GM21360 (cell line): Measurements from ENCODE around the gene HSF2BP.
"Not testable (repeated sequence)": the region's sequence is repeated elsewhere in the genome, so short reads cannot be mapped to it uniquely, and the experiment has no call there.

Source experiments
- ATAC-seq: cut with Tn5 transposase; IDR thresholded peaks from one replicate; pipeline ENCODE4 v1.9.1; 2021; ENCODE audit warnings: mild to moderate bottlenecking, moderate library complexity; ENCODE audit not compliant: unreplicated experiment

The HSF2BP gene

DNA sequence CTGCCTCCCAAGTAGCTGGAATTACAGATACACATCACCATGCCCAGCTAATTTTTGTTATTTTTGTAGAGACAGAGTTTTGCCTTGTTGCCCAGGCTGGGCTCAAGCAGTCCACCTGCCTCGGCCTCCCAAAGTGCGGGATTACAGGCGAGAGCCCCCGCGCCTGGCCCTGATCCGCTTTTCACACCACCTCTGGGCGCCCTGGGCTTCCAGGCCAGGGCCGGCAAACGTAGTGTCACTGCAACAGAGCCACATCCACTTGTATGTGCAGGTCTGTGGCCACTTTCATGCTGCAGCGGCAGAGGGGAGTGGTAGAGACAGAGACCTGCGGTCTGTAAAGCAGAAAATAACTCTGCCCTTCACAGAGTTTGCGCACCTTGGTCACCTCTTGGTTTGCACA is 29.6 kb upstream of the HSF2BP start:
- no peak for ATAC-seq

DNA sequence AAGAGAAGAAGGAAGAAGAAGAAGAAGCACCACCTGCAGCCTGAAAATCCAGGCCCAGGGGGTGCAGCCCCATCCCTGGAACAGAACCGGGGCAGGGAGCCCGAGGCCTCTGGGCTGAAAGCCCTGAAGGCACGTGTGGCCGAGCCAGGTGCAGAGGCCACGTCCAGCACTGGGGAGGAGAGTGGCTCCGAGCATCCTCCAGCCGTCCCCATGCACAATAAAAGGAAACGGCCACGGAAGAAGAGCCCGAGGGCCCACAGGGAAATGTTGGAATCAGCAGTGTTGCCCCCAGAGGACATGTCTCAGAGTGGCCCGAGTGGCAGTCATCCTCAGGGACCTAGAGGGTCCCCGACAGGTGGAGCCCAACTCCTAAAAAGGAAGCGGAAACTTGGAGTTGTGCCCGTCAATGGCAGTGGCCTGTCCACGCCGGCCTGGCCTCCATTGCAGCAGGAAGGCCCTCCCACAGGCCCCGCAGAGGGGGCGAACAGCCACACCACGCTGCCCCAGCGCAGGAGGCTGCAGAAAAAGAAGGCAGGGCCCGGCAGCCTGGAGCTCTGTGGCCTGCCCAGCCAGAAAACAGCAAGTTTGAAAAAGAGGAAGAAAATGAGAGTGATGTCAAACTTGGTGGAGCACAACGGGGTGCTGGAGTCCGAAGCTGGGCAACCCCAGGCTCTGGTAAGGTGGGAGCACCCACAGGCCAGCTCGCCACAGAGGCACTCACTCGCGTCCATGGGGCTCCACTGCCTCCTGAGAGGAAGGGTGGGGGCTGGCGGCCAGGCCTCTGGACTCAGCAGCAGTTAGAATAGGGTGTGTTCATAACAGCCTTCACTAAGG is 28.5 kb upstream of the HSF2BP start:
- no peak for ATAC-seq

DNA sequence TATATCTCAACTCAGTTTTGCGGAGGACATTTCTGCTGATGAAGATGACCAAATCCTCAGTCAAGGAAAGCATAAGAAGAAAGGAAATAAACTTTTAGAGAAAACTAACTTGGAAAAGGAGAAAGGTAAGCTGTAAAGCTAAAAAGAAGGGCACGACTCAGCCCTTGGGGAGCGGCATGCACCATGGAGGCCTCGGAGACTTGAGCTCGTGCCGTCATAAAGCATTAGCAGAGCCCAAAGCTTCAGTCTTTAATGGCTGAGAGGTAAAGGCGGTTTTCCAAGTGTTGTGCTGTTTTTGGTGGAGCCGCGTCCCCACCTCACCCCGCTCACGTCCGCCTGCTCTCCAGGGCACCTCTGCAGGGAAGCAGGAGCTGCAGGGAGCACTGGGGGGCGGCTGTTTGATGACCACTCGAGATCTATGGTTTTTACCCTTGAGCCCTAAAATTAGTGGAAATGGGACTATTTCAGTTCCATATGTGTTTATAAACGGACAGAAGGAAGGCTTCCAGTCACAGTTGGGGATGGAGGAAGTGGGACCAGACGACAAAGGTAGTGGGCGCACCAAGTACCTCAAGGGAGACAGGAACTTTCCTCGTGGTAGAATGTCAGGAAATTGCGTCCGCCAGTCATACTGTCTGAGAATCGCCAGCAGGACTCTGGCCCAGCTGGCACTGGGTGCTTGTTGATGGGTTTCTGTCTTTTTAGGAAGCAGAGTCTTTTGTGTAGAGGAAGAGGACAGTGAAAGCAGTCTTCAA is 27.7 kb upstream of the HSF2BP start:
- no peak for ATAC-seq

- ATAC-seq: no peak
These were observed 25.1 kb upstream of the HSF2BP start for GRCh38 chr21:43684424-43684823.

GRCh38 chr21:43681650-43682049 is 22.4 kb upstream of the HSF2BP start:
- ATAC-seq: no peak

DNA sequence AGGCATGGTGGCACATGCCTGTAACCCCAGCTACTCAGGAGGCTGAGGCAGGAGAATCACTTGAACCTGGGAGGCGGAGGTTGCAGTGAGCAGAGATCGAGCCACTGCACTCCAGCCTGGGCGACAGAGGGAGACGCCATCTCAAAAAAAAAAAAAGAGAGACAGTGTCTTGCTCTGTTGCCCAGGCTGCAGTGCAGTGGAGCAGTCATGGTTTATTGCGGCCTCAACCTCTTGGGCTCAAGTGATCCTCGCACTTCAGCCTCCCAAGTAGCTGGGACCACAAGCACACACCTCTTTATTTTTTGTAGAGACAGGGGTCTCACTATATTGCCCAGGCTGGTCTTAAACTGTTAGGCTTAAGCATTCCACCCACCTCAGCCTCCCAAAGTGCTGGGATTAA is 21.1 kb upstream of the HSF2BP start:
- not testable (repeated sequence) for ATAC-seq

GRCh38 chr21:43679951-43680350 is 20.7 kb upstream of the HSF2BP start:
- no peak for ATAC-seq

DNA sequence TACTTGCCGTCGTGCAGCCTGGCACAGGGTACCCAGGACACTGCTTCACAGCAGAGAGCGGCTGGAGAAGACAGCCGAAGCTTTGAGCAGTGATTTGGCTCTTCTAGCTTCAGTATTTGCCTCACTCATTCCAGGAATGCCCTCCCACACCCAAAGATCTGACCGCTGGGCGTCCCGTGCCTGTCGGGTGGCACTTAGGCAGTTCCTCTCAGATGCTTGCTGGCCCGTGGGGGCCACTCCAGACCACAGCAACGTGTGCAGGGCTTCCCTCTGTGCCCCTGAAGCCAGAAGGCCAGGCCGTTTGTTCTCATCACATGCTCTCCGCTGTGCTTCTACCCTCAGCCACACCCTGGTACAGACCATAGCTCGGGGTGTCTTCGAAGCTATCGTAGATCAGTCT is 17.1 kb upstream of the HSF2BP start:
- ATAC-seq: no peak

DNA sequence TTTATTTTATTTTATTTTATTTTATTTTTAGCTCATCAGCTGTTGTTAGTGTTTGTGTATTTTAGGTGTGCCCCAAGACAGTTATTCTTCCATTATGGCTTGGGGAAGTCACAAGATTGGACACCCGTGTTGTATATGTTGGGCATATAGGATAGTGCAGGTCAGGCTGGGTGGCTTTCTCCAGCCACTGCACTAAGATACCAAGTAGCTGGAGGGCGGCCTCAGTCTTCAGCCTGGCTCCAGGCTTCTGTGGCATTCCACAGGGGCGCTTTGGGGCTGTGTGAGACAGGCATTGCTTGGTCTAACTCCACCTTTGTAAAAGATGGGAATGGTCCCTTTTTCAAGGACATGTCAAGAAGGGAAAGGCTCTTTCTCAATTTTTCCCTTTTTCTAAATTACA is 16.6 kb upstream of the HSF2BP start:
- ATAC-seq: no peak

- ATAC-seq: no peak
These were observed 10.7 kb upstream of the HSF2BP start for GRCh38 chr21:43669828-43670605.

DNA sequence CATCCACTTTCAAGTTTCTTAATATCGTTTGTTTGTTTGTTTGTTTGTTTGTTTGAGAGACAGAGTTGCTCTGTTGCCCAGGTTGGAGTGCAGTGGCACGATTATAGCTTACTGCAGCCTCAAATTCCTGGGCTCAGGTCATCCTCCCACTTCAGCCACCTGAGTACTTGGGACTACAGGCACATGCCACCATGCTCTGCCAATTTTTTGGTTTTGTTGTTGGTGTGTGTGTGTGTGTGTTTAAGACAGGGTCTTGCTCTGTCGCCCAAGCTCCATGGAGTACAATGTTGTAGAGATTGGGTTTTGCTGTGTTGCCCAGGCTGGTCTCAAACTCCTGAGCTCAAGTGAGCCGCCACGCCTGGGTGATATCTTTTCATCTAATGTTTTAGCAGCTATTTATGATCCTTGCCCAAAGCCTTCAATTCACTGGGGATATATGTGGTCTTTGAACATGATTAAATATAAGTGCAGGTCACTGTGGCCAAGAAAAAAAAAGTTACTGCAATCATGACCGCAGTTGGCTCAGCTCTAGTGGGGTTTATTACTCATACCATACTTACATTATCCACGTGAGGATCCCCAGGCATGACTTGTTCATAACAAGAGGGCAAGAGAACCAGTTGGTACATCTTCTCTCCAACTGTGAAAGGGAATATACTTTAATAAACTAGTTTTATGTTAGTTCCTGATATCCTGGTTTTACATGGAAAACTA is 8.1 kb upstream of the HSF2BP start:
- no peak for ATAC-seq

- ATAC-seq: no peak
These were observed 6.6 kb upstream of the HSF2BP start for GRCh38 chr21:43665879-43666278.

- no peak for ATAC-seq
These were observed 5.1 kb upstream of the HSF2BP start for GRCh38 chr21:43664358-43664757.

DNA sequence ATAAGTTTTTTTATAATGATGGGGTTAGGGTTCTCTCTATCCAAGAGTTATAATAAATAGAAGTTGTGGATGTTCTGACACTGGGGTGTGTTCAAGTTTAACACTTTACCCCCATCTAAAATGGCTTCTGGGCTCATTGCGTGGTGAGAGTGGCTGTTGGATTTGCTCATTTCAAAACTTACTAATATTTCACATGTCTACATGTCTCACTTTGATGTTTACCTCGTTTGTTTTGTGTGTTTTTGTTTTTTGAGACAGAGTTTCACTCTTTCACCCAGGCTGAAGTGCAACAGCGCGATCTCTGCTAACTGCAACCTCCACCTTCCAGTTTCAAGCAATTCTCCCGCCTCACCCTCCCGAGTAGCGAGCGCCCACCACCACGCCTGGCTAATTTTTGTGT is 3.7 kb upstream of the HSF2BP start:
- ATAC-seq: no peak

DNA sequence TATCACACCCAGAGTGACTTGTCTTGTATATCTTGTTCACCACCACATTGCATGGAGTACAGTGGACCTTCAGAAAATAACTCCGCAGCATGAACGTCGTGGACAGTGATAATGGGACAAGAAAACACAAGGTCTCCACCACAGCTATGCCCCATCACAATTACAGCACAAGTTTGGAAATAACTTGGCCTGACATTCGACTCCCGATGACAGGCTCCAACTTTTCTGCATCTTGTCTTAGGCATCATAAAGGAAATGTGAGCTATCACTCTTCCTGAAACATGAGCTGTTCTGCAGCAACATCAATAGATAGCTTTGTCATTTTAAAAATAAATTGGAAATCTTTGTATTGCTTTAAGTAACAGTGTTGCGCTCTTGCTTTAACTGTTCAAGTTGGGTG is 3.0 kb upstream of the HSF2BP start:
- ATAC-seq: no peak

DNA sequence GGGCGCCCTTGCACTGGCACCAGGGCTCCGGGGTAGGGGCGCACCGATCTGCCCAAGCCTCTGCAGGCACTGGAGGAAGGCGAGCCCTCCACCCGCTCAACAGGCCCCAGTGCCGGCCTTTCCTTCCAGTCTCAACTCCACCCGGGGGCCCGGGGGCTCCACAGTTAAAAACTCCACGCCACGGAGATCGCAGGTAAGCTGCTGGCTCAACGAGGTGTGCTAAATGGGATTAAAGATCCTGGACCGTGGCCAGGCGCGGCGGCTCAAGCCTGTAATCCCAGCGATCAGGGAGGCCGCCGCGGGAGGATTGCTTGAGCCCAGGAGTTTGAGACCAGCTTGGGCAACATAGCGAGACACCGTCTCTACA is 536 bp downstream of the HSF2BP start:
- no peak for ATAC-seq

GRCh38 chr21:43658088-43658741 is 1.1 kb downstream of the HSF2BP start:
- no peak for ATAC-seq

DNA sequence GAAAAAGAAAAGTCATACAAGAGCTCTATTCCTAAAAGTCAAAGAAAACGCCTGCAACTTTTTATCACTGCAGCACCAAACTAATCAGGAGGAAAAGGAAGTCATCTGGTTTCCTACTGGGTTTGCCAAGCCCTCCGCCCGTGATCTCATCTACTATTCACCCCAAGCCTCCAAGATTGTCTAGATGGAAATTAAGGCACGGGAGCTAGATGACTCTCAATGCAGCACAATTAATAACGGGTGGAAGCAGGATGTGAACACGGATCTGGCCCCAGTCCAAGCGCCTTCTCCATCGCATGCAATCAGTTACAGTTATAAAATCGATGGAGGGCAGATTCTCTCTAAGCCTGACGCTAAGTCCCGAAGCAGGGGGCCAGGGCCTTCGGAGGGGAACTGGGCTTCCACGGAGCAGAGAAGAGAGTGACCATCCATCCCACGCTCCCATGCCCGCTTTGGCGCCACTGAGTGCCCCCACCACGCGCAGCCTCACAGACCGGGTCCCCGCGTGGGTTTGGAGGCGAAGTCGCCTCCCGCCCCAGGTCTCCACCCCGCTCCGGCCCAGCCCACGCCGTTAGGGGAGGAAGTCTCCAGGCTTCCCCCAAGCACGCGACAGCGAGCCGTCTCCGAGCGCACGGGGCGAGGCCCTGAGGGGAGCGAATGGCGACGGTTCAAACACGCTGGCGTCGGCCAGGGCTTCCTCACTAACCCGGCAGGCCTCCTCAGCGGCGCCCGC is 1.8 kb downstream of the HSF2BP start:
- ATAC-seq: no peak

GRCh38 chr21:43654806-43655489 is 4.3 kb downstream of the HSF2BP start:
- ATAC-seq: no peak
